Measurements from ENCODE around the gene RAD54L2.

GRCh38 chr3:51500632-51501131, 37.8 kb upstream of the RAD54L2 start:
- no peak for TF ChIP-seq NRF1 (IDR thresholded peaks at IDR 0.05; ENCODE audit: low read depth, low read length)
- no peak for TF ChIP-seq KDM5A (IDR thresholded peaks at IDR 0.05; ENCODE audit: low read length)
- TF ChIP-seq, protein P1, sequence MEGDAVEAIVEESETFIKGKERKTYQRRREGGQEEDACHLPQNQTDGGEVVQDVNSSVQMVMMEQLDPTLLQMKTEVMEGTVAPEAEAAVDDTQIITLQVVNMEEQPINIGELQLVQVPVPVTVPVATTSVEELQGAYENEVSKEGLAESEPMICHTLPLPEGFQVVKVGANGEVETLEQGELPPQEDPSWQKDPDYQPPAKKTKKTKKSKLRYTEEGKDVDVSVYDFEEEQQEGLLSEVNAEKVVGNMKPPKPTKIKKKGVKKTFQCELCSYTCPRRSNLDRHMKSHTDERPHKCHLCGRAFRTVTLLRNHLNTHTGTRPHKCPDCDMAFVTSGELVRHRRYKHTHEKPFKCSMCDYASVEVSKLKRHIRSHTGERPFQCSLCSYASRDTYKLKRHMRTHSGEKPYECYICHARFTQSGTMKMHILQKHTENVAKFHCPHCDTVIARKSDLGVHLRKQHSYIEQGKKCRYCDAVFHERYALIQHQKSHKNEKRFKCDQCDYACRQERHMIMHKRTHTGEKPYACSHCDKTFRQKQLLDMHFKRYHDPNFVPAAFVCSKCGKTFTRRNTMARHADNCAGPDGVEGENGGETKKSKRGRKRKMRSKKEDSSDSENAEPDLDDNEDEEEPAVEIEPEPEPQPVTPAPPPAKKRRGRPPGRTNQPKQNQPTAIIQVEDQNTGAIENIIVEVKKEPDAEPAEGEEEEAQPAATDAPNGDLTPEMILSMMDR (IDR thresholded peaks at IDR 0.05; ENCODE audit: control extremely low read depth in 1 of 3, insufficient read depth in 1 of 3, low read depth in 1 of 3, low read length in 3 of 3) = no peak
- no peak for TF ChIP-seq TAF1 (IDR thresholded peaks at IDR 0.05; ENCODE audit: low read depth, low read length)
- TF ChIP-seq EZH2 (IDR thresholded peaks at IDR 0.05; ENCODE audit: low read depth, low read length, severe bottlenecking) = no peak
- no peak for TF ChIP-seq MAX (IDR thresholded peaks at IDR 0.05)
- no peak for TF ChIP-seq SUZ12 (IDR thresholded peaks at IDR 0.05; ENCODE audit: low read length)
- no peak for TF ChIP-seq EP300 (IDR thresholded peaks at IDR 0.05; ENCODE audit: borderline replicate concordance in 1 of 2, low read depth in 2 of 2, low read length in 2 of 2)
- TF ChIP-seq, protein P2, sequence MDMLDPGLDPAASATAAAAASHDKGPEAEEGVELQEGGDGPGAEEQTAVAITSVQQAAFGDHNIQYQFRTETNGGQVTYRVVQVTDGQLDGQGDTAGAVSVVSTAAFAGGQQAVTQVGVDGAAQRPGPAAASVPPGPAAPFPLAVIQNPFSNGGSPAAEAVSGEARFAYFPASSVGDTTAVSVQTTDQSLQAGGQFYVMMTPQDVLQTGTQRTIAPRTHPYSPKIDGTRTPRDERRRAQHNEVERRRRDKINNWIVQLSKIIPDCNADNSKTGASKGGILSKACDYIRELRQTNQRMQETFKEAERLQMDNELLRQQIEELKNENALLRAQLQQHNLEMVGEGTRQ (IDR thresholded peaks at IDR 0.05; ENCODE audit: low read length) = no peak
- TF ChIP-seq TCF12 (IDR thresholded peaks at IDR 0.05; ENCODE audit: low read depth, low read length) = no peak
